NCI-H128 (cell line): ENCODE data around the gene PPP2CA.
"Not testable (repeated sequence)": the region's sequence is repeated elsewhere in the genome, so short reads cannot be mapped to it uniquely, and the experiment has no call there.

ENCODE experiments used
- DNase-seq: peaks from one replicate; lab custom pipeline; 2025; ENCODE audit not compliant: unreplicated experiment; lab: John Stamatoyannopoulos, UW

The PPP2CA gene

GRCh38 chr5:134245692-134246091 lies 19.8 kb upstream of the PPP2CA start:
- no peak for DNase-seq

- no peak for DNase-seq
Observed at GRCh38 chr5:134245101-134245604, 19.3 kb upstream of the PPP2CA start.

- DNase-seq, result no peak
Observed at GRCh38 chr5:134242146-134242545, 16.3 kb upstream of the PPP2CA start.

- no peak for DNase-seq
Observed at GRCh38 chr5:134240421-134240962, 14.6 kb upstream of the PPP2CA start.

- DNase-seq, result no peak
Observed at GRCh38 chr5:134236820-134237219, 10.9 kb upstream of the PPP2CA start.

GRCh38 chr5:134236318-134236717 lies 10.4 kb upstream of the PPP2CA start:
- no peak for DNase-seq

GRCh38 chr5:134228624-134229023 lies 2.8 kb upstream of the PPP2CA start:
- DNase-seq, result no peak

GRCh38 chr5:134227776-134228175 lies 1.9 kb upstream of the PPP2CA start:
- no peak for DNase-seq

GRCh38 chr5:134227259-134227658 lies 1.4 kb upstream of the PPP2CA start:
- DNase-seq, result peak; percentile 23

- DNase-seq, result no peak
Observed at GRCh38 chr5:134226441-134227192, 744 bp upstream of the PPP2CA start.

GRCh38 chr5:134224888-134225779 lies 739 bp downstream of the PPP2CA start:
- peak; percentile 12 for DNase-seq

GRCh38 chr5:134223406-134224248 lies 2.2 kb downstream of the PPP2CA start:
- DNase-seq, result no peak

- DNase-seq, result not testable (repeated sequence)
Observed at GRCh38 chr5:134221690-134222089, 4.2 kb downstream of the PPP2CA start.

- no peak for DNase-seq
Observed at GRCh38 chr5:134215757-134216156, 10.1 kb downstream of the PPP2CA start.

GRCh38 chr5:134211263-134212031 lies 14.4 kb downstream of the PPP2CA start:
- DNase-seq, result not testable (repeated sequence)

GRCh38 chr5:134209477-134210245 lies 16.2 kb downstream of the PPP2CA start:
- no peak for DNase-seq

GRCh38 chr5:134207696-134208095 lies 18.2 kb downstream of the PPP2CA start:
- no peak for DNase-seq

- no peak for DNase-seq
Observed at GRCh38 chr5:134206627-134207160, 19.2 kb downstream of the PPP2CA start.

GRCh38 chr5:134204575-134204974 lies 21.3 kb downstream of the PPP2CA start:
- DNase-seq, result no peak
